ENCODE results near the gene RTN1. TPM values are rescaled to one million over a fixed set of nuclear protein-coding genes. Genes with fewer than 3 reads are reported as not detected.

RTN1 gene
- total RNA-seq, 1 donor, result 0.43 TPM

GRCh38 chr14:59844186-59844812 lies 26.3 kb downstream of the RTN1 start:
- DNase-seq (ENCODE audit: low read depth), result no peak
- no peak overlapping the region for H3K4me3 ChIP-seq (ENCODE audit: low read depth, low read length)
- no peak for TF ChIP-seq CTCF (IDR thresholded peaks at IDR 0.05; ENCODE audit: insufficient read depth, low read depth, low read length)

- no peak overlapping the region for H3K4me3 ChIP-seq (ENCODE audit: low read depth, low read length)
- DNase-seq (ENCODE audit: low read depth), result no peak
- TF ChIP-seq CTCF (IDR thresholded peaks at IDR 0.05; ENCODE audit: insufficient read depth, low read depth, low read length), result no peak
These were observed 34.5 kb downstream of the RTN1 start for GRCh38 chr14:59836116-59836515.

GRCh38 chr14:59832653-59833294 lies 37.8 kb downstream of the RTN1 start:
- TF ChIP-seq CTCF (IDR thresholded peaks at IDR 0.05; ENCODE audit: insufficient read depth, low read depth, low read length), result no peak
- H3K4me3 ChIP-seq (ENCODE audit: low read depth, low read length), result no peak overlapping the region
- DNase-seq (ENCODE audit: low read depth), result no peak

- H3K4me3 ChIP-seq (ENCODE audit: low read depth, low read length), result no peak overlapping the region
- TF ChIP-seq CTCF (IDR thresholded peaks at IDR 0.05; ENCODE audit: insufficient read depth, low read depth, low read length), result no peak
- DNase-seq (ENCODE audit: low read depth), result no peak
These were observed 39.4 kb downstream of the RTN1 start for GRCh38 chr14:59831121-59831730.

- TF ChIP-seq CTCF (IDR thresholded peaks at IDR 0.05; ENCODE audit: insufficient read depth, low read depth, low read length), result no peak
- no peak for DNase-seq (ENCODE audit: low read depth)
- no peak overlapping the region for H3K4me3 ChIP-seq (ENCODE audit: low read depth, low read length)
These were observed 40.2 kb downstream of the RTN1 start for GRCh38 chr14:59830338-59830734.

- H3K4me3 ChIP-seq (ENCODE audit: low read depth, low read length), result no peak overlapping the region
- DNase-seq (ENCODE audit: low read depth), result no peak
- no peak for TF ChIP-seq CTCF (IDR thresholded peaks at IDR 0.05; ENCODE audit: insufficient read depth, low read depth, low read length)
These were observed 40.9 kb downstream of the RTN1 start for GRCh38 chr14:59829469-59830337.
